IMR-90 (cell line): ENCODE measurements around the gene APOL3. TPM values are rescaled to one million over a fixed set of nuclear protein-coding genes. Genes with fewer than 3 reads are reported as not detected.

ENCODE experiments used
- ATAC-seq: fragments of 200-7000 bp; cut with Tn5 transposase; 2 replicates; pipeline ENCODE4 v1.9.1; 2020; ENCODE audit warnings: low read depth, mild to moderate bottlenecking, moderate library complexity
- BruUV-seq: library from RNA; stranded (reverse); fragments of 400-500 nt; replicated peaks from 2 replicates; lab custom pipeline; 2021; lab: Mats Ljungman, UMichigan
- CTCF ChIA-PET: fragments of 300-600 bp; formaldehyde crosslinking; extraction: SDS; loops from one replicate; lab custom pipeline; 2021; ENCODE audit warnings: antibody characterized with exemption; lab: Yijun Ruan, JAX
- POLR2A ChIA-PET: fragments of 300-600 bp; sonication (Branson Sonifier 250); formaldehyde crosslinking; loops from one replicate; lab custom pipeline; 2022; ENCODE audit warnings: antibody characterized with exemption; ENCODE audit not compliant: unreplicated experiment; lab: Charles Lee
- DNase-seq: peaks from one replicate; pipeline ENCODE4 v3.0.0; 2013
- H2AFZ ChIP-seq: replicated peaks from 2 replicates; pipeline ENCODE3; 2013; ENCODE audit warnings: low read length, mild to moderate bottlenecking; ENCODE audit not compliant: poor library complexity
- H2AK5ac ChIP-seq: 2 replicates; pipeline ENCODE4 v1.6.1; 2013; ENCODE audit warnings: low read depth, low read length, inconsistent platforms
- H2AK9ac ChIP-seq: replicated peaks from 2 replicates; pipeline ENCODE3; 2013; ENCODE audit warnings: mild to moderate bottlenecking, low read depth, low read length, moderate library complexity; ENCODE audit not compliant: poor library complexity
- H2BK120ac ChIP-seq: 2 replicates; pipeline ENCODE4 v1.6.1; 2013; ENCODE audit warnings: low read depth, low read length, inconsistent platforms
- H2BK15ac ChIP-seq: 3 replicates; pipeline ENCODE4 v1.6.1; 2013; ENCODE audit warnings: low read depth, low read length, inconsistent platforms
- H2BK20ac ChIP-seq: 2 replicates; pipeline ENCODE4 v1.6.1; 2013; ENCODE audit warnings: low read depth, mild to moderate bottlenecking, inconsistent platforms, low read length, moderate library complexity
- H2BK5ac ChIP-seq: 2 replicates; pipeline ENCODE4 v1.6.1; 2013; ENCODE audit warnings: mild to moderate bottlenecking, low read depth, low read length, inconsistent platforms; ENCODE audit not compliant: poor library complexity, severe bottlenecking
- H3K14ac ChIP-seq: replicated peaks from 2 replicates; pipeline ENCODE4 v1.6.1; 2013; ENCODE audit warnings: low read depth, low read length, inconsistent platforms
- H3K18ac ChIP-seq: 2 replicates; pipeline ENCODE4 v1.6.1; 2013; ENCODE audit warnings: low read depth, low read length, control low read depth
- H3K23ac ChIP-seq: 2 replicates; pipeline ENCODE4 v1.6.1; 2013; ENCODE audit warnings: low read depth, low read length, inconsistent platforms
- H3K27ac ChIP-seq: 2 replicates; pipeline ENCODE4 v1.5.1; 2013; ENCODE audit warnings: mild to moderate bottlenecking, control low read depth, low read length; ENCODE audit not compliant: insufficient read depth
- H3K27me3 ChIP-seq: 2 replicates; pipeline ENCODE4 v1.6.1; 2013; ENCODE audit warnings: low read length; ENCODE audit not compliant: control insufficient read depth, insufficient read depth
- H3K36me3 ChIP-seq: 2 replicates; pipeline ENCODE4 v1.6.1; 2013; ENCODE audit warnings: low read length, mixed read lengths; ENCODE audit not compliant: control insufficient read depth, insufficient read depth
- H3K4ac ChIP-seq: 2 replicates; pipeline ENCODE4 v1.6.1; 2013; ENCODE audit warnings: low read depth, low read length, inconsistent platforms
- H3K4me1 ChIP-seq: 2 replicates; pipeline ENCODE4 v1.6.1; 2013; ENCODE audit warnings: low read length, mixed read lengths; ENCODE audit not compliant: control insufficient read depth, insufficient read depth
- H3K4me2 ChIP-seq: 2 replicates; pipeline ENCODE4 v1.6.1; 2013; ENCODE audit warnings: low read depth, mild to moderate bottlenecking, control low read depth, low read length, moderate library complexity
- H3K4me3 ChIP-seq: 2 replicates; pipeline ENCODE4 v1.5.1; 2013; ENCODE audit warnings: low read depth, mild to moderate bottlenecking, control low read depth, low read length, moderate library complexity; ENCODE audit not compliant: insufficient read depth
- H3K56ac ChIP-seq: 2 replicates; pipeline ENCODE4 v1.6.1; 2013; ENCODE audit warnings: low read length, inconsistent platforms; ENCODE audit not compliant: insufficient read depth; ENCODE audit errors: extremely low read depth
- H3K79me1 ChIP-seq, 2 experiments: 2 replicates each; pipeline ENCODE4 v1.6.1; 2013; ENCODE audit warnings: low read length in 2 of 2, inconsistent platforms in 1 of 2, low read depth in 1 of 2
- H3K9ac ChIP-seq: 2 replicates; pipeline ENCODE4 v1.6.1; 2013; ENCODE audit warnings: low read depth, low read length, control low read depth
- H3K9me1 ChIP-seq: 2 replicates; pipeline ENCODE4 v1.6.1; 2013; ENCODE audit warnings: low read length, inconsistent platforms; ENCODE audit not compliant: insufficient read depth
- H3K9me3 ChIP-seq: 2 replicates; pipeline ENCODE4 v1.6.1; 2013; ENCODE audit warnings: low read length; ENCODE audit not compliant: control insufficient read depth, insufficient read depth
- H4K20me1 ChIP-seq: 2 replicates; pipeline ENCODE4 v1.6.1; 2013; ENCODE audit warnings: low read length, inconsistent platforms; ENCODE audit not compliant: insufficient read depth
- H4K5ac ChIP-seq: 2 replicates; pipeline ENCODE4 v1.6.1; 2013; ENCODE audit warnings: mild to moderate bottlenecking, low read depth, low read length, control low read depth
- H4K8ac ChIP-seq, 2 experiments: 2 replicates each; pipeline ENCODE4 v1.6.1; 2013; ENCODE audit warnings: low read depth in 2 of 2, low read length in 2 of 2, control low read depth in 1 of 2, inconsistent platforms in 1 of 2
- H4K91ac ChIP-seq: 2 replicates; pipeline ENCODE4 v1.6.1; 2013; ENCODE audit warnings: low read depth, low read length, inconsistent platforms; ENCODE audit not compliant: insufficient read depth
- CHD1 ChIP-seq: IDR thresholded peaks from 2 replicates; pipeline ENCODE4 v1.6.1; 2012; ENCODE audit warnings: low read depth, low read length, improper control_type of control experiment
- MXI1 ChIP-seq: IDR thresholded peaks from 2 replicates; pipeline ENCODE4 v1.6.1; 2012; ENCODE audit warnings: low read depth, mild to moderate bottlenecking, low read length, moderate library complexity, borderline replicate concordance
- SMC3 ChIP-seq: fragments of 150-350 bp; IDR thresholded peaks from 2 replicates; pipeline ENCODE4 v1.6.1; 2016; ENCODE audit warnings: low read depth, mild to moderate bottlenecking, antibody characterized with exemption, low read length, moderate library complexity
- WGBS, 2 experiments: methylation state at CpG; one replicate each; pipeline versions ENCODE4 v1.1.5 to v1.1.7; 2013; ENCODE audit warnings: missing lambda C conversion rate in 2 of 2; ENCODE audit not compliant: insufficient read length in 1 of 2; ENCODE audit errors: extremely low coverage in 2 of 2; 5-methylcytosine and 5-hydroxymethylcytosine counted together
- dilution Hi-C: fragments of 300-500 bp; cut with HindIII; formaldehyde crosslinking; loops from one replicate; pipeline ENCODE4 v1.14.3; 2018; ENCODE audit warnings: low sequenced_read_pairs; ENCODE audit not compliant: unreplicated experiment
- in situ Hi-C: fragments of 300-500 bp; cut with MboI; formaldehyde crosslinking; loops from 3 replicates; pipeline ENCODE4 v1.14.3; 2019; ENCODE audit warnings: low sequenced_read_pairs, inconsistent platforms, mixed read lengths
- intact Hi-C: fragments of 100-400 bp; cut with micrococcal nuclease; formaldehyde crosslinking; loops from 2 replicates; pipeline ENCODE4 v1.10.0; 2022
- polyA plus RNA-seq, 3 experiments: library from polyadenylated mRNA; depleted of rRNA; stranded (reverse); fragments of >200 nt; gene quantifications; 2 replicates each; pipeline ENCODE4 v1.2.3, GENCODE V29; 2012; ENCODE audit warnings: low replicate concordance in 1 of 3
- total RNA-seq: library from RNA; depleted of rRNA; stranded (reverse); fragments of >200 nt; gene quantifications from 2 replicates; pipeline ENCODE4 v1.2.3, GENCODE V29; 2012

APOL3 gene
- total and polyA plus RNA-seq, 2 of the 4 experiments (the other 2 are of a cell fraction): 1.4 to 2.3 TPM

- ATAC-seq (no peak; the same call in 1 of the 2 replicates), DNase-seq (peak; percentile 36)
- H3K4me2 ChIP-seq: no peak overlapping the region
- H4K20me1 ChIP-seq: no peaks in the 10 kb centered on the region
- no peaks in the 10 kb centered on the region for H3K4me1 ChIP-seq
- no peak overlapping the region for H2BK120ac ChIP-seq
- no peak overlapping the region for H3K23ac ChIP-seq
- H2BK5ac ChIP-seq: no peak overlapping the region
- no peak overlapping the region for H2BK15ac ChIP-seq
- H3K9me1 ChIP-seq: no peaks in the 10 kb centered on the region
- H3K27me3 ChIP-seq: no peaks in the 10 kb centered on the region; the same call in none of the 2 replicates
- no peak overlapping the region for H2AK9ac ChIP-seq
- 40% methylated on average over 2 of the region's 5 CpGs; no CpG with 5 or more reads in 1 of the 2 experiments for WGBS, 2 experiments
- intact Hi-C loops (no loop called here), in situ Hi-C loops (no loop called here), dilution Hi-C loops (no loop called here)
- no peak overlapping the region for H3K27ac ChIP-seq
- H4K5ac ChIP-seq: no peak overlapping the region
- no peak overlapping the region for H3K9ac ChIP-seq
- CTCF ChIA-PET: interaction anchor here (0.7 kb wide), 1 partner anchor 20 kb away, joined by 3 read pairs; no protein-coding TSS in a partner anchor
- H4K8ac ChIP-seq: no peak overlapping the region
- no peaks in the 10 kb centered on the region; the same call in 1 of the 2 replicates for H3K9me3 ChIP-seq
- no peaks in the 10 kb centered on the region for H3K36me3 ChIP-seq
- H3K14ac ChIP-seq: no peak overlapping the region
- H4K91ac ChIP-seq: no peak overlapping the region
- no peak overlapping the region for H3K18ac ChIP-seq
- POLR2A ChIA-PET: no interaction called here
- no peak overlapping the region for H2AFZ ChIP-seq
- no peak for TF ChIP-seq SMC3
- TF ChIP-seq MXI1: no peak
- no peak for TF ChIP-seq CHD1
- no TSS peak for BruUV-seq
- H2AK5ac ChIP-seq: no peak overlapping the region
- no peak overlapping the region for H3K56ac ChIP-seq
- no peak overlapping the region for H2BK20ac ChIP-seq
- no peak overlapping the region for H3K4ac ChIP-seq
- H3K79me1 ChIP-seq: no peaks in the 10 kb centered on the region
- H3K4me3 ChIP-seq: no peak overlapping the region
Observed at GRCh38 chr22:36104988-36105387, 55.6 kb downstream of the APOL3 start.
